Left ventricle myocardium superior (tissue), 1 donor: Measurements from ENCODE around the gene ZNF569. TPM values are rescaled to one million over a fixed set of nuclear protein-coding genes. Genes with fewer than 3 reads are reported as not detected.

Experiments
- ATAC-seq: fragments of 200-7000 bp; cut with Tn5 transposase; one replicate; pipeline ENCODE4 v1.9.1; 2020; ENCODE audit warnings: mild to moderate bottlenecking, moderate library complexity
- DNase-seq: peaks from one replicate; pipeline ENCODE4 v3.0.0-alpha.2; 2020
- intact Hi-C: fragments of 100-400 bp; cut with micrococcal nuclease; formaldehyde crosslinking; loops from one replicate; pipeline ENCODE4 v1.11.0; 2022
- long read RNA-seq: library from polyadenylated mRNA; unstranded; transcript quantifications from one replicate; pipeline ENCODE4 v2.0.0, GENCODE V29; 2021
- total RNA-seq: library from RNA; stranded (reverse); fragmentation: NEBNext Ultra II Directional; extraction: Animal tissue kit (Norgen Biotek cat#: 25700); gene quantifications from one replicate; pipeline ENCODE4 v1.2.1, GENCODE V29; 2021
- donor health status: DM: no; HTN: yes; CAD: no; lungs with severe emphysema.

ZNF569 gene
- total RNA-seq: 6.8 TPM
- long read RNA-seq, full-length matches to known transcripts: 6 of 9 reads
- long read RNA-seq, partial matches to known transcripts: 0 of 9 reads
- long read RNA-seq, other reads (novel, unspliced or antisense): 3 of 9 reads

DNA sequence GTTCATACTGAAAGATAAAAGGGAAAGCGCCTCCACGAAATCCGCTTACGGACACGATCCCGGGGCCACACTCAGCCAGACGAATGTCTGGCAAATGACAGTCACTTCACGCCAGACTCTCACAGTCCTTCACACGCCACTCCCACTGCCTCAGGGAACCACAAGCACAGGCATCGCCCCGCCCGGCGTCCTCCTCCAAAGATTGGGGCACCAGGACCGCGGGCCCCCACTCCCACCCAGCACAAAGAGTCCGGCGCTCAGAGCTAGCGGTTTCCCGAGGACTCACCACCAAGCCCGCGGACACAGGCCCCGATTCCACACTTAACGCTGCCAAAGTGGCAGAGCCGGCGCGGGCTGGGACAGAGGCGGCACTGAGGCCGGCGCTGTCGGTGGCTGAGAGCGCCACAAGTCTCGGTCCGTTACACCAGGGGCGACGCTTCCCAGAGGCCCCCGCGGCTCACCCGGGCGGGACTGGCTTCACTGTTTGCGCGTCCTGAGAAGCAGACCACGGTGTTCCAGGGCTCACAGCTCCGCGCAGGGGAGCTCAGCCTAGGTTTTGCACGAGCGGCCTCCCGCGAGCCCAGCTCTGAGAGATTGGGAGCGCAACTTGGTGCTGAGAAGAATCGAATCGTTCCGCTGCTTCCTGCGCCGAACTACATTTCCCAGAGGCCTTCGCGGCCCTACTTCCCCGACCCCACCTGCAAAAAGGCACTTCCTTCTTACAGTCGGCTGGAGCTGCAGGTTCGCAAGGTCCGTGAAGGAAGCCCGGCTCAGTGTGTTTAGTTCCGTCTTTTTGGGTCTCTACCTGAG lies at the start of gene ZNF569:
Gene ZNF569, minus strand, starts transcription at position 647 of the 810 bp plus-strand sequence. CDS start 22,523 bp downstream, outside the sequence.
- ATAC-seq: peak; percentile 83
- intact Hi-C loops: no loop called here
- DNase-seq: peak; percentile 90

- intact Hi-C loops: no loop called here
- ATAC-seq: no peak
Observed at GRCh38 chr19:37513397-37513796, 46.2 kb upstream of the ZNF569 start.

GRCh38 chr19:37511821-37512220 lies 44.6 kb upstream of the ZNF569 start:
- ATAC-seq: no peak
- intact Hi-C loops: no loop called here
- no peak for DNase-seq

More at GRCh38 chr19:37513397-37513796, 46.2 kb upstream of the ZNF569 start:
- DNase-seq: no peak

DNA sequence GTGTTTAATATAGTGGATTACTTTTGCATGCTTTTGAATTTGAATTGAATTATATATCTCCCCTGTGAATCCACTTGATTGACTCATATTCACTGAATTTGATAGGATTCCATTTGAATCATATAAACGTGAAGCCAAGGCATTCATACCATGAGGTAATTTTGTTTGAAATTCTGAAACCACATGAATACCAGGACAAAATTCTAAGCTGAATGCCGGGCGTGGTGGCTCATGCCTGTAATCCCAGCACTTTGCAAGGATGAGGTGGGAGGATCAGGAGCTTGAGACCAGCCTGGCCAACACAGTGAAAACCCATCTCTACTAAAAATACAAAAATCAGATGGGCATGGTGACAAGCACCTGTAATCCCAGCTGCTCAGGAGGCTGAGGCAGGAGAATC lies 43.9 kb upstream of the ZNF569 start:
- ATAC-seq (no peak), DNase-seq (no peak)
- intact Hi-C loops: no loop called here

GRCh38 chr19:37507167-37507464 lies 39.9 kb upstream of the ZNF569 start:
- intact Hi-C loops: no loop called here
- DNase-seq (no peak), ATAC-seq (no peak)

DNA sequence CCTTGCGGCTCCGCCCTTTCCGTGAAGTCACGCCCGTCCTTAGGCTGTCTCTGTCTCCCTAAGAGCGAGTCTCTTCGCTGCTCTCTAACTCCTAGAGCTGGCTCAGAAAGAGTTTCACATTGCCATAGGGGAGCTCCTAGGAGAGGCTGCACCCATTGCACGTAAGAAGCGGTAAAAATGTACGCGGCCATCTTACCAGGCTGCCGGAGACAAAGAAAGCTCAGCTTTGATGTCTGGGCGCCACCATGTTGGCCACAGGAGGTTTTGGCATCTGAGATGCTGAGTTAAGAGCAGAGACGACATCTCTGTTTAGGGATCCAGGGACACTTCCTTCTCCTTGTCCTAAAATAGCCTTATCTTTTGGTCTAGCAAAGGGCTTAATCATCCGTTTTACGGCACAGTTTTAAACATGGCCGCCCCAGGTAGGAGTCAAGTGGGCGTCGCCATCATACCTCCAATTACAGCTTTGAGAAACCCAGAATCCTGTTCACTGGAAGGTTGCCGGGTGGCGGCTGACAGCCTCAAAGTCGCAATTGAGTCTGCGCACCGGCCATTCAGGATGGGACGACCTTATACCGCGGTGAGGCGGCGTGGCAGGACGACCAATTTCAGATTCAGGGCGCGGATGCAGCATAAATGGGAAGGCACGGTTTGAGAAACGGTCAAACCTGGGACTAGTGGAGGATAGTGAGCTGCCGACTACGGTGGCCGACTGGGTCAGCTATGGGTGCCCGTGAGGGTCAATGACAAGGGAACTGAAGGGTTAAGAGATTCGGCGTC lies 39.3 kb upstream of the ZNF569 start, which contains the start of gene ZNF793:
Gene ZNF793, plus strand, starts transcription at position 553 of the 780 bp plus-strand sequence. CDS start 16,501 bp downstream, outside the sequence.
- ATAC-seq: peak; percentile 92
- peak; percentile 86 for DNase-seq
- intact Hi-C loops: no loop called here

- ATAC-seq: peak; percentile 20
- intact Hi-C loops: no loop called here
- no peak for DNase-seq
Observed at GRCh38 chr19:37505958-37506386, 38.7 kb upstream of the ZNF569 start.

- ATAC-seq: no peak
- intact Hi-C loops: no loop called here
- DNase-seq: no peak
Observed at GRCh38 chr19:37492213-37492612, 25.0 kb upstream of the ZNF569 start.

DNA sequence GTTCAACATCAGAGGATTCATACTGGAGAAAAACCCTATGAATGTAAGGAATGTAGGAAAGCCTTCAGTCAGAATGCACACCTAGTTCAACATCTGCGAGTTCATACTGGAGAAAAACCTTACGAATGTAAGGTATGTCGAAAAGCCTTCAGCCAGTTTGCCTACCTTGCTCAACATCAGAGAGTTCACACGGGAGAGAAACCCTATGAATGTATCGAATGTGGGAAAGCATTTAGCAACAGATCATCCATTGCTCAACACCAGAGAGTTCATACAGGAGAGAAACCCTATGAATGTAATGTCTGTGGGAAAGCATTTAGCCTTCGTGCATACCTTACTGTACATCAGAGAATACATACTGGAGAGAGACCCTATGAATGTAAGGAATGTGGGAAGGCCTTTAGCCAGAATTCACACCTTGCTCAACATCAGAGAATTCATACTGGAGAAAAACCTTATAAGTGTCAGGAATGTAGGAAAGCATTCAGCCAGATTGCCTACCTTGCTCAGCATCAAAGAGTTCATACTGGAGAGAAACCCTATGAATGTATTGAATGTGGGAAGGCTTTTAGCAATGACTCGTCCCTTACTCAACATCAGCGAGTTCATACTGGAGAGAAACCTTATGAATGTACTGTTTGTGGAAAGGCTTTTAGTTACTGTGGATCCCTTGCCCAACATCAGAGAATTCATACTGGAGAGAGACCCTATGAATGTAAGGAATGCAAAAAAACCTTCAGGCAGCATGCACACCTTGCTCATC lies 17.3 kb upstream of the ZNF569 start:
- intact Hi-C loops: no loop called here
- DNase-seq: no peak
- no peak for ATAC-seq

DNA sequence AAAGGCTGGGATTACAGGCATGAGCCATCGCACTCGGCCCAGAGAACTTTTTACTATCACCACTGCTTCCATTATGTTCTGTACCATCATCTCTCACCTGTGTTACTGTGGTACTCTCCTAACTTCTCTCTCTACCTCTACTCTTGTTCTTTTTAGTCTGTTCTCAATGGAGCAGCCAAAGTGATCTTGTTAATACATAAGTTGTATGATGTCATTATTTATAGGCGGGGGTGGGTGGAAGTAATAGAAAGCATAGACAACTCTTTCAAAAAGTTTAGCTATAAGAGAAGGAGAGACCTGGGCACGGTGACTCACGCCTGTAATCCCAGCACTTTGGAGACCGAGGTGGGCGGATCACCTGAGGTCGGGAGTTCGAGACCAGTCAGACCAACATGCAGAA lies 4.9 kb upstream of the ZNF569 start:
- intact Hi-C loops: no loop called here
- DNase-seq: no peak
- ATAC-seq: no peak

DNA sequence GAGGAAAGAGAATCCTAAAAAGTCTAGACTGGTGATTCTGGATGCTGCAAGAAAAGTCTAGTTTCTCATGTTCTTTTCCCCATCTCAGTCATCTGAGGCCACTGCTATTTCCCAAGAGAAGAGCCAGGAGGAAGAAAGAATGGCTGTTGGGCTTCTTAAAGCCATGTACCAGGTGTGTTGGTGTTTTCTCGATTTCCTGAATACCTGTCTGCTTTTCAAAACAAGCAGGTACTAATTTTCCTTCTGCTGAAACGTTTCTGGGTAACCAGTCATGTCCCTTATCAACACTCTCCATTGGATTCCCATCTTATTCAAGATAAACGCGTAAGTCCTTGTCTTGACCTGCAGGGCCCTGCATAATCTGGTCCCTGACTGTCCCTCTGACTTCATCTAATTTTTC lies 3.0 kb upstream of the ZNF569 start:
- ATAC-seq: no peak
- no peak for DNase-seq
- intact Hi-C loops: no loop called here

DNA sequence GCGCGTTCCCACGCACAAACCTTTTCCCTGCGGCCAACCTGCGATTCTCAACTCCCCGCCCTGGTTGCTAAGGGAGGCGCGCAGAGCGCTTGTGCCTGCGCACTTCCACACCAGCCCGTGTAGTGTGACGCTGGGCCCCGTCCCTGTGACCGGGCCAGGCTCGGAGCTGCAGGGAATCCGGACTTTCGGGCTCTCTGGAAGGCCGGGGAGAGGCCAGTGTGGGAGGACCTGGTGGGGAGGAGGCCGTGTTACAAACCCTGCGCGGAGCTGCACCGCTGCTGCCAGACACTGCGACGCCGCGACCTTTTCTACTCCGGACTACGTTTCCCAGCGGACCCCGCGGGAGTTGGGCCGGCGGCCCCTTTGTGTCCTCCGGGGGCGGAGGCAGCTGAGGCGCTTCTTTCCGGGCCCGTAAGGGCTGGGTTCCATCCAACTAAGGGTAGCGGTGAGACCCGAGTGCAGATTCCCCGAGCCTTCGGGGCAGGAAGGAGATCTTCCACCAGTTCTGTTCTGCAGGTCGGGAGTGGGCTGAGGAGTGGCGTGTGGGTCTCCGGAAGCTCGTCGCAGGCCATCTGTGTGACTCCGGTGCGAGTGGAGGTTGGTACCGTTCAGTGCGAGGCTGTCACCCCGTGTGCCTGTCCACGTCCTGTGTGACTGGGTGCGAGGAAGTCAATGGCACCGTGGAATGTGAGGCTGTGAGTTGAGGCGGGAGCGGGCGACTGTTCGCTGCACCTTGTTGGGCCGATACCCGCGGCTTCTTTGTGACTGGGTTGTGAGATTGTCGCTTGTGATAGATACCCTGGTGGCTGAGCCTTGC lies 1.9 kb upstream of the ZNF569 start, which contains the start of gene ZNF570:
Gene ZNF570, plus strand, starts transcription at position 396 of the 817 bp plus-strand sequence. CDS start 999 bp downstream, outside the sequence.
- intact Hi-C loops: no loop called here
- DNase-seq: peak; percentile 94
- ATAC-seq: peak; percentile 87

DNA sequence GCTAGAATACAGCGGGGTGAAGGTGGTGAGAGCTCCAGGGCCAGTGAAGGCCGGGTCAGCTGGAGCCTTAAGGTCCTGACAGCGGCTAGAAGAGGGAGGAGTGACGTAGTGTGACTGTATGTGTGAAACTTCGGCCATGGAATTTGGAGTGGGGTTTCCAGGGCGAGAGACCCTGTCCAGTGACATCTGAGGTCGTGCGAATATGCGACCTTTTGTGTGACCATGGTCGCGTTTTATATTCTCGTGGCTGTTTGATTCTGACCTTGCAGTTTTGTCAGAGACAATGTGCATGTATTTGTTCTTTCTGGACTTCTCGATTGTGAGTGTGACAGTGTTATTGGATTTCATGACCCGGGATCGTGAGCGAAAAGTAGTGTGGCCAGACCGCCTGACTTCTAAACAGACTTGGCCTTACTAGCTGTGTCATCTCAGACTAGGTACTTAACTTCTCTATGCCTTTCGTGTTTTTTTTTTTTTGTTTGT lies 405 bp upstream of the ZNF569 start:
- no peak for ATAC-seq
- intact Hi-C loops: no loop called here
- DNase-seq: no peak

GRCh38 chr19:37466277-37466797 lies 907 bp downstream of the ZNF569 start:
- intact Hi-C loops: no loop called here
- no peak for DNase-seq
- ATAC-seq: no peak

DNA sequence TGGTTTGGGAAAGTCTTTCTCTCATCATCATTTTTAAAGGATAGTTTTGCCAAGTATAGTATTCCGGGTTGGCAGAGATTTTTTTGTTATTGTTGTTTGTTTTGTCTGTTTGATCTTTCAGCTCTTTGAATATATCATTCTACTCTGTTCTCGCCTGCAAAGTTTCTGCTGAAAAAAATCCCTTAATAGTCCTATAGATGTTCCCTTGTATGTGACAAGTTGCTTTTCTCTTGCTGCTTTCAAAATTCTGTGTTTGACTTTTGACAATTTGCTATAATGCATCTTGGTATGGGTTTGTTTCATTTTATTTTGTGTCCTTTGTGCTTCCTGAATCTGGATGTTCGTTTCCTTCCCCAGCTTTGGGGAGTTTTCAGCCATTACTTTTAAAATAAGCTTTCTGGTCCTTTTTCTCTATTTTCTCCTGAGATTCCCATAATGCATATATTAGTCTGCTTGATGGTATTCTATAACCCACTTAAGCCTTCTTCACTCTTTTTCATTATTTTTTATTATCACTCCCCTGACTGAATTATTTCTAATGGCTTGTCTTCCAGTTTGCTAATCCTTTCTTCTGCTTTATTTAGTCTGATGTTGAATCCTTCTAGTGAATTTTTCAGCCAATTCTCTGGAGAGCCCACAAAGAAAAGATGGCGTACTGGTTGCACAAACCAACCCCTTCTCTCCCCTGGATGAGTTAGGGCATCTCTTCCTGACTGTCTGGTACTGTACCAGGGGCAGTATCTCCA lies 14.6 kb downstream of the ZNF569 start:
- ATAC-seq: no peak
- intact Hi-C loops: no loop called here
- DNase-seq: no peak

- no peak for DNase-seq
- no peak for ATAC-seq
- intact Hi-C loops: no loop called here
Observed at GRCh38 chr19:37413313-37414084, 53.7 kb downstream of the ZNF569 start.

- ATAC-seq (no peak), DNase-seq (no peak)
- intact Hi-C loops: no loop called here
Observed at GRCh38 chr19:37412700-37413099, 54.5 kb downstream of the ZNF569 start.
